Left ventricle myocardium superior (tissue), 1 donor: Measurements from ENCODE around the gene GON7. TPM values are rescaled to one million over a fixed set of nuclear protein-coding genes. Genes with fewer than 3 reads are reported as not detected.
"Not testable (repeated sequence)": the region's sequence is repeated elsewhere in the genome, so short reads cannot be mapped to it uniquely, and the experiment has no call there.

Experiments
- ATAC-seq: fragments of 200-7000 bp; cut with Tn5 transposase; one replicate; pipeline ENCODE4 v1.9.1; 2020; ENCODE audit warnings: mild to moderate bottlenecking, moderate library complexity
- DNase-seq: peaks from one replicate; pipeline ENCODE4 v3.0.0-alpha.2; 2020
- intact Hi-C: fragments of 100-400 bp; cut with micrococcal nuclease; formaldehyde crosslinking; loops from one replicate; pipeline ENCODE4 v1.11.0; 2022
- long read RNA-seq: library from polyadenylated mRNA; unstranded; transcript quantifications from one replicate; pipeline ENCODE4 v2.0.0, GENCODE V29; 2021
- total RNA-seq: library from RNA; stranded (reverse); fragmentation: NEBNext Ultra II Directional; extraction: Animal tissue kit (Norgen Biotek cat#: 25700); gene quantifications from one replicate; pipeline ENCODE4 v1.2.1, GENCODE V29; 2021
- donor health status: DM: no; HTN: yes; CAD: no; lungs with severe emphysema.

GON7 gene
- 16.2 TPM for total RNA-seq
- long read RNA-seq, transcript GON7-201 (2 exons, 1,154 nt), result major isoform, 34 of 35 reads
- long read RNA-seq, partial matches to known transcripts, result 0 of 35 reads
- long read RNA-seq, other reads (novel, unspliced or antisense), result 1 of 35 reads

DNA sequence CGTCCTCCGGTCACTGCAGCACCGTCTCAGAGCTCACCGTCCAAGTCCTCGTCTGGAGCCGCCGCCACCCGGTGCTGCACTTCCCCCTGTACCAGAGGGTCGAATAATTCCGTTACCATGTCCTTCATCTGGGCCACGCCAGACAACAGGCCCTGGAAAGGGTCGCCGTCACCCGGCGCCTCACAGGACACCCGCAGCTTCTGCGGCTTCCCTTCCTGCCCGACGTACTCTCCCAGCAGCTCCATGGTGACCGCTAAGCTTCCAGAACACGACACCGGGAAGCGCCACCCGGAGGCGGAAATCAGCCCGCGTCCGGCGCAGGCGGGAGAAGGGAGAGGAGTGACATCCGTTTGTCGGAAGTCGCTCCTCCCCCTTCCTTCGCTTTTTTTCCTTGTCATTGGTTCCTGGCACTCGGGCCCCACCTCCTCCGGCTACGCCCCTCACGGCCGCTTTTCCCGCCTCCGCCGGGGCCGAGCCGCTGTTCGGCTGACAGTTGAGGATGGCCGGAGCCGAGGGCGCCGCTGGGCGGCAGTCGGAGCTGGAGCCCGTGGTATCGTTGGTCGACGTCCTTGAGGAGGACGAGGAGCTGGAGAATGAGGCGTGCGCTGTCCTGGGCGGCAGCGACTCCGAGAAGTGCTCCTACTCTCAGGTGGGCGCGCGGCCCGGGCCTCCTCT lies at the start of gene GON7, which contains the start of gene UBR7:
Gene GON7, minus strand, starts transcription at position 273 of the 675 bp plus-strand sequence. Its CDS starts 28 bp downstream, at position 245.
Gene UBR7, plus strand, starts transcription at position 464 of the 675 bp plus-strand sequence. Its CDS starts 36 bp downstream, at position 500.
- DNase-seq, result peak; percentile 95
- peak; percentile 99 for ATAC-seq
- intact Hi-C loops, result no loop called here

DNA sequence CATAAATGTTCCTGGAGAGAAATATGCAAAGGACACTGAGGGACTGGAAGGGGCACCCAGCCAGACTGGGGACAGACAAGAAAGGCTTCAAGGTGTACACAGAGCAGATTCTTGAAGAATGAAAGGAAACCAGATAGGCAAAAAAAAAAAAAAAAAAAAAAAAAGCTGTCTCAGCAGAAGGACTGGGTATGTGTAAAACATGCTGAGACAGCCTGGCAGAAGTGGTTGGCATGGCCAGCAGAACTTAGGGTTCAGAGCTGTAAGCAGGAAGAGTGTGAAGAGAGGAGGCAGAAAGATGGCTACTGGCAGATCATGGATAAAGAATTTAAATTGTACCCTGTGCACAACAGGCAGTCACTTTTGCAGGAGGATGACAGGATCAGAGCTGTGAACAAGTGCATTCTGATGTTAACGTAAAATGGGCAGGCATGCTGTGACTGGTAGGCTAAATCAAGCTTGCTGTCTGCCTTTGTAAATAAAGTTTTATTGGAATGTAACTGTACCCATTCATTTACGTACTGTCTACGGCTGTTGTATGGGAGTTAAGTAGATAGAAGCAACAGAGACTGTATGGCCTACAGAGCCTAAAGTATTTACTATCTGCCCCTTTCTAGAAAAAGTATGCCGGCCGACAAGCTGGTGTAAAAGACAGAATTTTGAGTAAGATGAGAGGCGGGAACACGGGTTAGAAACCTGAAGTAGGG lies 42.4 kb upstream of the GON7 start:
- DNase-seq (no peak), ATAC-seq (no peak)
- intact Hi-C loops, result no loop called here

DNA sequence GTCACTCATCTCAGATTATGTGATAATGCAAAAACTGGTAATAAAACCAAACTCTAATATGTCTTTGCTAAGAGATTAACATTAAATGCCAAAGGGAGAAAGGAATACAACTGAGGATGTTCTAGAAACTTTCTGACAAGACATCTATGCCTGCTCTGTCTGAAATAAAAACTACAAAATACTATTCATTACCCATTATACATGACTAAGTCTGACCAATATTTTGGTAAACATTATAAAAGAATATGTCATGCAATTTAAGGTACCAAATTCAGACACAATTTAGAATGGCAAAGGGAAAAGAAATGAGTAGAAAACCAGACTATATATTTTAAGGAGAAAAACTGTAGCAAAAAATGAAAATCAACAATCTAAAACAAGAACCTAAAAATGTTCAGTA lies 39.7 kb upstream of the GON7 start:
- DNase-seq (no peak), ATAC-seq (no peak)
- intact Hi-C loops, result no loop called here

- intact Hi-C loops, result no loop called here
- ATAC-seq (no peak), DNase-seq (no peak)
These were observed 39.0 kb upstream of the GON7 start for GRCh38 chr14:93245764-93246420.

GRCh38 chr14:93240678-93241000 lies 33.8 kb upstream of the GON7 start:
- DNase-seq (no peak), ATAC-seq (no peak)
- intact Hi-C loops, result no loop called here

DNA sequence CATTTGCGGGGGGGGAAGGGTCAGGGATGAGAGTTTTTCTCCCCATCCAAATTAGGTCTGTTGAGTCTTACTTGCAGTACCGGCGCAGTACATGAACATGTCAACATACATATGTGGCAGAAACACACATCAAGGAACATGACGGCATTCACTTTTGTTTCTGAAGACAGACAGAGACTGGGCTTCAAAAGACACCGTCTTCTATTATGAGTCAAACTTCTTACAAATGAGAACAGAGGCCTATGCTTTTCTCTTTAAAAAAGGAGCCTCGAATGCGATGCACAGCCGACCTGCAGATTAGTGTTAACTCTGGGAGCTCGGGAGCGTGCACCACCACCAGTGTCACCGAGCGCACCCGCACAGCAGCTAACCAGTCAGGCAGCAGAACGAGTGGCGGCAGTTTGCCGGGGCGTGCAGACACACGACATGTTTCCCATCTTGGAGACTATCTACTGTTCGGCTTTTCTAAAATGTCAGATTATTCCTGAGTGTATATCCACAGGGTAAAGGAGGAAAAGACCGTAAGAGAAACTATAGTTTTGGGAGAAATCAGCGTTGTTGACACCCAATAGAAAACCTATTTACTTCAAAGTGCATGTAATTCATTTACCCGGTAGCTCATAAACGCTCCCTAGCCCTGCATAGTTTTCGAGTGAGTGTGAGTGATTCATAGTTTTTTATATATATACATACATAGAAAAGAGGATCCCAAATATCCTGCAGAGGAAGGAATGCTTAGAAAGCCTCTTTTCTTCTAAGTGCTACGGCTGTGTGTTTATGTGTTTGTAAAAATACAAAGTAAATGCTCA lies 33.2 kb upstream of the GON7 start:
- no peak for ATAC-seq
- DNase-seq, result no peak
- intact Hi-C loops, result no loop called here

DNA sequence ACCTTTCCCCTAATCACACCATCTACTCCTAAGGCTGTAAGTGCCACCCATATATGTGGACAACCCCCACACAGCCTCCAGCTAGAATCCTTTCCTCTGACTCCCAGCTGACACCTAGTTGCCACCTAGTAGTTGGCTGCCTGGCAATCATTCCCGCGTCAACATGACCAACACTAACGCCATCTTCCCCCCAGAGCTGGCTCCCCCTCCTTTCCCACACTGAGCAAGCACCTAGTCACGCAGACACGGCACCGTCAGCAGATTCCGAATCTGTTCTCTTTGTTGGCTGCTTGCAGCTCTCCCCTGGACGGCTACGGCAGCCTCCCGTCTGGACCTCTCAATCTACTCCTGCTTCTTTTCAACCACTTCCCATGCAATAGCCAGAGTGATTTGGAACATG lies 27.9 kb upstream of the GON7 start:
- no peak for DNase-seq
- ATAC-seq, result peak; percentile 28
- intact Hi-C loops, result no loop called here

DNA sequence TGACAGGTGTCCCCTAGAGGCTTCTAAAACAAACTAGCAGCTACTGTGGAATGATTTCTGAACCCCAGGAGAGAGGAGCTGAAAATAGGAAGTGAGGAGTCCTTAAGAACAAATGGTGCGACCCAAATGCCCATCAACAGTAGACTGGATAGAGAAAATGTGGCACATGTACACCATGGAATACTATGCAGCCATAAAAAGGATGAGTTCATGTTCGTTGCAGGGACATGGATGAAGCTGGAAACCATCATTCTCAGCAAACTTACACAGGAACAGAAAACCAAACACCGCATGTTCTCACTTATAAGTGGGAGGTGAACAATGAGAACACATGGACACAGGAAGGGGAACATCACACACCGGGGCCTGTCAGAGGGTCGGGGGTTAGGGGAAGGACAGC lies 26.2 kb upstream of the GON7 start:
- DNase-seq, intact Hi-C loops, ATAC-seq: not testable (repeated sequence)

DNA sequence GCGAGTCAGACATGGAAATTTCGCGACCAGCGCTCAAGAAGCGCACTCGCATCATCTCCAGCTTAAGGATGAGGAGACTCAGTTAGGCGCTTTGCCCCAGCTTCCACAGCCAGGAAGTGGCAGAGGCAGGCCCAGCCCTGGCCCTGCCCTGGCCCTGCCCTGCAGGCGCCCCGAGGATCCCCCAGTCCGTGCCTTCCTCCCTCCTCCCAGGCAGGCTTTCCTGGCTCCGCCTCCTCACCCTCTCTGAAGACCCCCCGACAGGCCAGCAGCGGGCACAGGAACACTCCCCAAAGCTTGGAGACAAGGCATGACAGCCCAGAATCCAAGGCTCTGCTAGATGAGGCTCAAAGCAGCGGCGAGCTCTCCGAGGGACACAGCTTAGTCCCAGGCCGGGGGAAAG lies 25.3 kb upstream of the GON7 start:
- ATAC-seq (no peak), DNase-seq (no peak)
- intact Hi-C loops, result no loop called here

- intact Hi-C loops, result no loop called here
- DNase-seq (no peak), ATAC-seq (peak; percentile 68)
These were observed 24.5 kb upstream of the GON7 start for GRCh38 chr14:93231129-93231979.

DNA sequence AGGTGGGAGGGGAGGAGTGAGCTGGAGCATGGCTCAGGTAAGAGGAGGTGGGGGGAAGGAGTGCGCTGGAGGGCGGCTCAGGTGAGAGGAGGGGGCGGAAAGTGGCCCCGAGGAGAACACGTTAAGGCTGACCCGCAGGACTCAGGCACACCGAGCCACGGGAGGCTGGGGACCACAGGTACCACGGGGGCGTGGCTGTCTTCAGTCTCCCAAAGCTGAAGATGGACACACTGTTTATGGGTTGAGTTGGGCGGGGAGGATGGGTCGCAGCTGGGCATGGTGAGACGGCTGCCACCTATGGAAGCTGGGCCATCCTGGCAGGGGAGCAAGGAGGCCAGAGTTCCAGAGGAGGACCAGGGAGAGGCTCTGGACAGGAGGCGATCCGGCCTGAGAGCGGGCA lies 23.7 kb upstream of the GON7 start:
- no peak for ATAC-seq
- intact Hi-C loops, result no loop called here
- no peak for DNase-seq

GRCh38 chr14:93228550-93228949 lies 21.7 kb upstream of the GON7 start:
- no peak for DNase-seq

DNA sequence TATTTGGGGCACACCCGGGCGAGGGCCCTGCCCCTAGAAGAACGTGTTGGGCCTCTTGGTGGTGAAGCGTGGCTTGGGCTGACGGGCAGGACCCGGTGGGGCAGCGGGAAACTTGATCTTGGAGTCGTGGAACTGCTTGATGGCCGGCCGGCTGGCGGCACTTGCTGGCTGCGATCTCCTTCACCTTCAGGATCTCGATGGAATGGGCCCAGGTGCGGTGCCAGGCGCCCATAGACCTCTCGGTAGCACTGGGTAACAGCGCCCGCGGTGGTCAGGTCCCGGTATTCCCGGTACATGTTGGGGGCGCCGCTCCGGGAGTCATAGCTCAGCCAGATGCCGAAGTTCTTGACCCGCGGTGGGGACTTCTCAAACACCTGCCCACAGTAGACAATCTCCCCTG lies 16.7 kb upstream of the GON7 start:
- no peak for ATAC-seq
- intact Hi-C loops, result no loop called here
- no peak for DNase-seq

More at GRCh38 chr14:93228550-93228949, 21.7 kb upstream of the GON7 start:
- no peak for ATAC-seq
- intact Hi-C loops, result no loop called here

DNA sequence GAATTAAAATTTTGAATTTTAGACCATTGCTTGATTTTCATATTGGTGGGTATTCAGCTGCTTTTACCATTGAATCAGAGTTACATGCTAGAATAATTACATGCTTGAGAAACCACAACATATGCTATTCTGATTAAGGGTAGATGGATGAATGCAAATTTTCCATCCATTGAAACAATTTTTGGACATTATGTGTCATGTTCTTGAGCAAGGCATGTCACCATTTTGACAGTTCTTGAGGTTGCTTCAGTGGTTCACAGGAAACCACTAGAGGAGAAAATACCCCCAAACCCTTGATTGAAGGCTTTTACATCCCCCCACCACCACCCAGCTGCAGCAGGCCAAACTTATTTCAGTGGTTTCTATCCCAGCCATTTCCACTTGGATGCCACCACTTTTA lies 13.6 kb upstream of the GON7 start:
- intact Hi-C loops, result no loop called here
- no peak for DNase-seq
- no peak for ATAC-seq

GRCh38 chr14:93219103-93219726 lies 12.3 kb upstream of the GON7 start:
- DNase-seq, result no peak
- peak; percentile 64 for ATAC-seq
- intact Hi-C loops, result no loop called here

DNA sequence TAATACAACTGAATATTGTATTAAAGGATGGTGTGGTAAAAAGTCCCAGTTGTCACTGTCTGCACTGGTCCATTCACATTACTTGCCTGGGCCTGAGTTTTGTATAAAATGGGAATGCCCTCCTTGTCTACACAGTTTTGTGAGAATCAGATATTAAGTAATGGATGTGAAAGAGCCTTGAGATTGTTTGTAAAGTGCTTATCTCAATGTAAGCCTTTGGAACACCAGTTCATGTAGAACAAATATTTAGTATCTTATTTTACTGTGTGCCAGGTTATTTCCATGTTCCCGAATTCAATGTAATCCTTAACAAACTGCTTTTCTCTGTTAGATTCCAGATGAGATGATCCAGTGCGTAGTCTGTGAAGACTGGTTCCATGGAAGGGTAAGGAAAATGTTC lies 7.7 kb upstream of the GON7 start:
- ATAC-seq, result no peak

GRCh38 chr14:93212432-93212831 lies 5.6 kb upstream of the GON7 start:
- intact Hi-C loops, result no loop called here
- ATAC-seq (no peak), DNase-seq (no peak)

More for the DNA sequence above, 7.7 kb upstream of the GON7 start:
- DNase-seq, result no peak
- intact Hi-C loops, result no loop called here
